ENCODE measurements around the gene ODAD4.

DNA sequence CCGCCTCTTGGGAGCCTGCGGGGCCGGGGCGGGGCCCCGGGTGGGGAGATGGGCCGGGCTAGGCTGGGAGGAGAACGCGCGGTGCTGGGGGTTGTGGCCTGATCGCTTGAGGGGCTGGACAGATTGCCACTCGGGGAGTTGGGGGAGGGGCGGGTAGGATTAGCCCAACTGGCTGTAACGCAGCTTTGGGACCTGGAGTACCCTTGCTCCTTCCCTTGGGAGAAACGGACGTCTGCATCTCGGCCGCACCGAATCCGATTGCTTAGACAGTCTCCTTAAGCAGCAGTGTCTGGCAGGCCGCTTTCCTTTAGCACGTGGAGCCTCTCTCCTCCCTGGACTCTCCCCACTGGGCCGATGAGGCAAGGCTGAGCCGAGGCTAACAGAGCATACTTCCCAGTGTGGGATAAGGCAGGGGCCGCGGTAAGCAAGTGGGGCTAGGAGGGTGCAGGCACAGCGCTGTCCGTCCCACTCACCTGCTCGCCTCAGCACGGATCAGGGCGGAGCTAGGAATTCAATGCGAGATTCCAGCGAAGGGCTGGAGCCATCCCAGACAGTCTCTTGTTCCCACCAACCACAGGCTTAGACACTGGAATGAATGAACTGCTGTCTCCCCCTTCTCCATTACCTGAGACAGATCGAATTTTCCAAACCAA, 11.1 kb upstream of the ODAD4 start:
- TF ChIP-seq, protein P1, sequence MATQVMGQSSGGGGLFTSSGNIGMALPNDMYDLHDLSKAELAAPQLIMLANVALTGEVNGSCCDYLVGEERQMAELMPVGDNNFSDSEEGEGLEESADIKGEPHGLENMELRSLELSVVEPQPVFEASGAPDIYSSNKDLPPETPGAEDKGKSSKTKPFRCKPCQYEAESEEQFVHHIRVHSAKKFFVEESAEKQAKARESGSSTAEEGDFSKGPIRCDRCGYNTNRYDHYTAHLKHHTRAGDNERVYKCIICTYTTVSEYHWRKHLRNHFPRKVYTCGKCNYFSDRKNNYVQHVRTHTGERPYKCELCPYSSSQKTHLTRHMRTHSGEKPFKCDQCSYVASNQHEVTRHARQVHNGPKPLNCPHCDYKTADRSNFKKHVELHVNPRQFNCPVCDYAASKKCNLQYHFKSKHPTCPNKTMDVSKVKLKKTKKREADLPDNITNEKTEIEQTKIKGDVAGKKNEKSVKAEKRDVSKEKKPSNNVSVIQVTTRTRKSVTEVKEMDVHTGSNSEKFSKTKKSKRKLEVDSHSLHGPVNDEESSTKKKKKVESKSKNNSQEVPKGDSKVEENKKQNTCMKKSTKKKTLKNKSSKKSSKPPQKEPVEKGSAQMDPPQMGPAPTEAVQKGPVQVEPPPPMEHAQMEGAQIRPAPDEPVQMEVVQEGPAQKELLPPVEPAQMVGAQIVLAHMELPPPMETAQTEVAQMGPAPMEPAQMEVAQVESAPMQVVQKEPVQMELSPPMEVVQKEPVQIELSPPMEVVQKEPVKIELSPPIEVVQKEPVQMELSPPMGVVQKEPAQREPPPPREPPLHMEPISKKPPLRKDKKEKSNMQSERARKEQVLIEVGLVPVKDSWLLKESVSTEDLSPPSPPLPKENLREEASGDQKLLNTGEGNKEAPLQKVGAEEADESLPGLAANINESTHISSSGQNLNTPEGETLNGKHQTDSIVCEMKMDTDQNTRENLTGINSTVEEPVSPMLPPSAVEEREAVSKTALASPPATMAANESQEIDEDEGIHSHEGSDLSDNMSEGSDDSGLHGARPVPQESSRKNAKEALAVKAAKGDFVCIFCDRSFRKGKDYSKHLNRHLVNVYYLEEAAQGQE (IDR thresholded peaks at IDR 0.05; ENCODE audit: low read depth): no peak
- TF ChIP-seq EZH2phosphoT487 (IDR thresholded peaks at IDR 0.05; ENCODE audit: borderline replicate concordance) (no peak), EZH2 (IDR thresholded peaks at IDR 0.05) (no peak), SIN3A (IDR thresholded peaks at IDR 0.05; ENCODE audit: low read depth) (no peak), EGR1 (IDR thresholded peaks at IDR 0.05; ENCODE audit: low read depth) (no peak), CBX3 (IDR thresholded peaks at IDR 0.05; ENCODE audit: low read depth) (no peak), POLR2A (IDR thresholded peaks at IDR 0.05; ENCODE audit: borderline replicate concordance, extremely low read depth, insufficient read depth, insufficient read length) (no peak), ZNF274 (IDR thresholded peaks at IDR 0.05; ENCODE audit: low read depth, low read length) (no peak), ELF1 (IDR thresholded peaks at IDR 0.05; ENCODE audit: borderline replicate concordance, low read depth) (no peak), POLR2AphosphoS5 (IDR thresholded peaks at IDR 0.05; ENCODE audit: low read depth, low read length) (peak; percentile 22), RAD21 (IDR thresholded peaks at IDR 0.05; ENCODE audit: low read depth) (no peak)
- TF ChIP-seq, protein P2, sequence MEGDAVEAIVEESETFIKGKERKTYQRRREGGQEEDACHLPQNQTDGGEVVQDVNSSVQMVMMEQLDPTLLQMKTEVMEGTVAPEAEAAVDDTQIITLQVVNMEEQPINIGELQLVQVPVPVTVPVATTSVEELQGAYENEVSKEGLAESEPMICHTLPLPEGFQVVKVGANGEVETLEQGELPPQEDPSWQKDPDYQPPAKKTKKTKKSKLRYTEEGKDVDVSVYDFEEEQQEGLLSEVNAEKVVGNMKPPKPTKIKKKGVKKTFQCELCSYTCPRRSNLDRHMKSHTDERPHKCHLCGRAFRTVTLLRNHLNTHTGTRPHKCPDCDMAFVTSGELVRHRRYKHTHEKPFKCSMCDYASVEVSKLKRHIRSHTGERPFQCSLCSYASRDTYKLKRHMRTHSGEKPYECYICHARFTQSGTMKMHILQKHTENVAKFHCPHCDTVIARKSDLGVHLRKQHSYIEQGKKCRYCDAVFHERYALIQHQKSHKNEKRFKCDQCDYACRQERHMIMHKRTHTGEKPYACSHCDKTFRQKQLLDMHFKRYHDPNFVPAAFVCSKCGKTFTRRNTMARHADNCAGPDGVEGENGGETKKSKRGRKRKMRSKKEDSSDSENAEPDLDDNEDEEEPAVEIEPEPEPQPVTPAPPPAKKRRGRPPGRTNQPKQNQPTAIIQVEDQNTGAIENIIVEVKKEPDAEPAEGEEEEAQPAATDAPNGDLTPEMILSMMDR (IDR thresholded peaks at IDR 0.05 in 2 of 3, conservative IDR thresholded peaks at IDR 0.05 in 1 of 3; ENCODE audit: borderline replicate concordance in 1 of 3, insufficient read depth in 1 of 3, low read depth in 2 of 3, low read length in 2 of 3): no peak
- TF ChIP-seq, protein P3, sequence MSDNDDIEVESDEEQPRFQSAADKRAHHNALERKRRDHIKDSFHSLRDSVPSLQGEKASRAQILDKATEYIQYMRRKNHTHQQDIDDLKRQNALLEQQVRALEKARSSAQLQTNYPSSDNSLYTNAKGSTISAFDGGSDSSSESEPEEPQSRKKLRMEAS (IDR thresholded peaks at IDR 0.05): peak; percentile 89
